AG04449 (cell line): ENCODE measurements around the gene CCDC112.

Experiments used
- CTCF ChIA-PET: fragments of 350-600 bp; formaldehyde crosslinking; extraction: SDS; loops from one replicate; lab custom pipeline; 2021; ENCODE audit warnings: antibody characterized with exemption; lab: Yijun Ruan, JAX
- POLR2A ChIA-PET: fragments of 400-600, 350-600 bp; formaldehyde crosslinking; extraction: SDS; loops from one replicate; lab custom pipeline; 2020; ENCODE audit warnings: antibody characterized with exemption, inconsistent platforms; lab: Yijun Ruan, JAX
- DNase-seq: peaks from one replicate; pipeline ENCODE4 v3.0.0-alpha.2; 2010; ENCODE audit warnings: low read depth, low spot score
- H3K4me3 ChIP-seq: 2 replicates; pipeline ENCODE4 v1.5.1; 2011; ENCODE audit warnings: low read depth, mild to moderate bottlenecking, control low read depth, low read length
- CTCF ChIP-seq: IDR thresholded peaks from one replicate; pipeline ENCODE4 v1.5.1; 2011; ENCODE audit warnings: mild to moderate bottlenecking, moderate library complexity, low read length, control low read depth, inconsistent platforms; ENCODE audit not compliant: insufficient read depth; ENCODE audit errors: missing control alignments

CCDC112 gene

GRCh38 chr5:115229606-115230005, 66.8 kb downstream of the CCDC112 start:
- no peak for TF ChIP-seq CTCF
- no peak for DNase-seq
- no peak overlapping the region for H3K4me3 ChIP-seq
- POLR2A ChIA-PET: no interaction called here
- CTCF ChIA-PET: no interaction called here

GRCh38 chr5:115227281-115227680, 69.2 kb downstream of the CCDC112 start:
- TF ChIP-seq CTCF: no peak
- ChIA-PET CTCF (no interaction called here), POLR2A (no interaction called here)
- DNase-seq: no peak
- no peak overlapping the region for H3K4me3 ChIP-seq
